Measurements from ENCODE around the gene SSTR3.
"Not testable (repeated sequence)": the region's sequence is repeated elsewhere in the genome, so short reads cannot be mapped to it uniquely, and the experiment has no call there.

Gene SSTR3

GRCh38 chr22:37234736-37235711 is 22.7 kb upstream of the SSTR3 start:
- peaks cover 70% of the 10 kb centered on the region for H3K36me3 Mint-ChIP-seq
- peaks cover 100% of the 10 kb centered on the region for H3K4me1 Mint-ChIP-seq
- peak overlapping the region; percentile 64 for H3K4me3 Mint-ChIP-seq
- no peaks in the 10 kb centered on the region for H3K27me3 Mint-ChIP-seq
- H3K9me3 Mint-ChIP-seq, result no peaks in the 10 kb centered on the region
- H3K27ac Mint-ChIP-seq, result peak overlapping the region; percentile 91
- ATAC-seq, result no peak

- Mint-ChIP-seq H3K27ac (peak overlapping the region; percentile 91), H3K4me1 (peaks cover 100% of the 10 kb centered on the region), H3K9me3 (no peaks in the 10 kb centered on the region), H3K4me3 (peak overlapping the region; percentile 18), H3K27me3 (no peaks in the 10 kb centered on the region), H3K36me3 (peaks cover 73% of the 10 kb centered on the region)
- no peak for ATAC-seq
Observed at GRCh38 chr22:37233751-37234631, 21.7 kb upstream of the SSTR3 start.

GRCh38 chr22:37233371-37233750 is 21.1 kb upstream of the SSTR3 start:
- ATAC-seq, H3K9me3 Mint-ChIP-seq, H3K27me3 Mint-ChIP-seq, H3K4me3 Mint-ChIP-seq: not testable (repeated sequence)
- H3K36me3 Mint-ChIP-seq, result peaks cover 69% of the 10 kb centered on the region
- H3K4me1 Mint-ChIP-seq, result peaks cover 100% of the 10 kb centered on the region
- H3K27ac Mint-ChIP-seq, result peak overlapping the region; percentile 91

- Mint-ChIP-seq H3K4me3 (no peak overlapping the region), H3K4me1 (peaks cover 98% of the 10 kb centered on the region), H3K27ac (peak overlapping the region; percentile 97), H3K9me3 (no peaks in the 10 kb centered on the region), H3K36me3 (peaks cover 65% of the 10 kb centered on the region), H3K27me3 (no peaks in the 10 kb centered on the region)
- ATAC-seq, result no peak
Observed at GRCh38 chr22:37232140-37232998, 20.1 kb upstream of the SSTR3 start.

- H3K4me3 Mint-ChIP-seq, result peak overlapping the region; percentile 14
- no peaks in the 10 kb centered on the region for H3K9me3 Mint-ChIP-seq
- peaks cover 92% of the 10 kb centered on the region for H3K4me1 Mint-ChIP-seq
- H3K27ac Mint-ChIP-seq, result peak overlapping the region; percentile 97
- no peaks in the 10 kb centered on the region for H3K27me3 Mint-ChIP-seq
- peaks cover 59% of the 10 kb centered on the region for H3K36me3 Mint-ChIP-seq
- ATAC-seq, result no peak
Observed at GRCh38 chr22:37231406-37232139, 19.3 kb upstream of the SSTR3 start.

- peaks cover 92% of the 10 kb centered on the region for H3K4me1 Mint-ChIP-seq
- ATAC-seq, result peak; percentile 65
- no peaks in the 10 kb centered on the region for H3K27me3 Mint-ChIP-seq
- peaks cover 59% of the 10 kb centered on the region for H3K36me3 Mint-ChIP-seq
- H3K27ac Mint-ChIP-seq, result peak overlapping the region; percentile 97
- H3K9me3 Mint-ChIP-seq, result no peaks in the 10 kb centered on the region
- H3K4me3 Mint-ChIP-seq, result peak overlapping the region; percentile 61
Observed at GRCh38 chr22:37230673-37231405, 18.6 kb upstream of the SSTR3 start.

GRCh38 chr22:37229805-37230672 is 17.8 kb upstream of the SSTR3 start:
- peaks cover 60% of the 10 kb centered on the region for H3K36me3 Mint-ChIP-seq
- ATAC-seq, result peak; percentile 90
- no peaks in the 10 kb centered on the region for H3K9me3 Mint-ChIP-seq
- peak overlapping the region; percentile 61 for H3K4me3 Mint-ChIP-seq
- peaks cover 92% of the 10 kb centered on the region for H3K4me1 Mint-ChIP-seq
- no peaks in the 10 kb centered on the region for H3K27me3 Mint-ChIP-seq
- peak overlapping the region; percentile 97 for H3K27ac Mint-ChIP-seq

GRCh38 chr22:37229012-37229804 is 16.9 kb upstream of the SSTR3 start:
- peaks cover 60% of the 10 kb centered on the region for H3K36me3 Mint-ChIP-seq
- no peaks in the 10 kb centered on the region for H3K9me3 Mint-ChIP-seq
- H3K4me3 Mint-ChIP-seq, result peak overlapping the region; percentile 55
- peak; percentile 4 for ATAC-seq
- peak overlapping the region; percentile 97 for H3K27ac Mint-ChIP-seq
- H3K4me1 Mint-ChIP-seq, result peaks cover 92% of the 10 kb centered on the region
- H3K27me3 Mint-ChIP-seq, result no peaks in the 10 kb centered on the region

- ATAC-seq, result no peak
- Mint-ChIP-seq H3K4me1 (peaks cover 92% of the 10 kb centered on the region), H3K27me3 (no peaks in the 10 kb centered on the region), H3K9me3 (no peaks in the 10 kb centered on the region), H3K27ac (peak overlapping the region; percentile 97), H3K36me3 (peaks cover 68% of the 10 kb centered on the region), H3K4me3 (peak overlapping the region; percentile 68)
Observed at GRCh38 chr22:37228106-37229011, 16.1 kb upstream of the SSTR3 start.

- peaks cover 92% of the 10 kb centered on the region for H3K4me1 Mint-ChIP-seq
- H3K27me3 Mint-ChIP-seq, result no peaks in the 10 kb centered on the region
- no peak for ATAC-seq
- peaks cover 66% of the 10 kb centered on the region for H3K36me3 Mint-ChIP-seq
- H3K27ac Mint-ChIP-seq, result peak overlapping the region; percentile 69
- peaks cover under 1% of the 10 kb centered on the region for H3K9me3 Mint-ChIP-seq
- H3K4me3 Mint-ChIP-seq, result no peak overlapping the region
Observed at GRCh38 chr22:37226514-37226913, 14.2 kb upstream of the SSTR3 start.

GRCh38 chr22:37226087-37226486 is 13.8 kb upstream of the SSTR3 start:
- ATAC-seq, result no peak
- no peak overlapping the region for H3K4me3 Mint-ChIP-seq
- peak overlapping the region; percentile 69 for H3K27ac Mint-ChIP-seq
- H3K36me3 Mint-ChIP-seq, result peaks cover 66% of the 10 kb centered on the region
- peaks cover 92% of the 10 kb centered on the region for H3K4me1 Mint-ChIP-seq
- no peaks in the 10 kb centered on the region for H3K27me3 Mint-ChIP-seq
- H3K9me3 Mint-ChIP-seq, result peaks cover 4% of the 10 kb centered on the region

Data from stimulated activated memory B cell treated with anti-CD40 and anti-IgM and Interleukin-4, amounts not matched to agents 10 μg/mL and 1 μg/mL and 100 μg/mL, for 72 hours (primary cell).